GM10266 (cell line): ENCODE measurements around the gene COA1.
"Not testable (repeated sequence)": the region's sequence is repeated elsewhere in the genome, so short reads cannot be mapped to it uniquely, and the experiment has no call there.

Experiments
- DNase-seq: peaks from one replicate; pipeline ENCODE4 v3.0.0; 2012; ENCODE audit errors: extremely low spot score
- TF ChIP-seq, protein P1 (sequence below): IDR thresholded peaks from 2 replicates; pipeline ENCODE4 v1.5.1; 2012; ENCODE audit warnings: mild to moderate bottlenecking, low read depth; ENCODE audit not compliant: control insufficient read depth, insufficient read depth; ENCODE audit errors: missing control alignments

COA1 gene

GRCh38 chr7:43735403-43735801, 6.1 kb upstream of the COA1 start:
- no peak for DNase-seq
- TF ChIP-seq, protein P1, sequence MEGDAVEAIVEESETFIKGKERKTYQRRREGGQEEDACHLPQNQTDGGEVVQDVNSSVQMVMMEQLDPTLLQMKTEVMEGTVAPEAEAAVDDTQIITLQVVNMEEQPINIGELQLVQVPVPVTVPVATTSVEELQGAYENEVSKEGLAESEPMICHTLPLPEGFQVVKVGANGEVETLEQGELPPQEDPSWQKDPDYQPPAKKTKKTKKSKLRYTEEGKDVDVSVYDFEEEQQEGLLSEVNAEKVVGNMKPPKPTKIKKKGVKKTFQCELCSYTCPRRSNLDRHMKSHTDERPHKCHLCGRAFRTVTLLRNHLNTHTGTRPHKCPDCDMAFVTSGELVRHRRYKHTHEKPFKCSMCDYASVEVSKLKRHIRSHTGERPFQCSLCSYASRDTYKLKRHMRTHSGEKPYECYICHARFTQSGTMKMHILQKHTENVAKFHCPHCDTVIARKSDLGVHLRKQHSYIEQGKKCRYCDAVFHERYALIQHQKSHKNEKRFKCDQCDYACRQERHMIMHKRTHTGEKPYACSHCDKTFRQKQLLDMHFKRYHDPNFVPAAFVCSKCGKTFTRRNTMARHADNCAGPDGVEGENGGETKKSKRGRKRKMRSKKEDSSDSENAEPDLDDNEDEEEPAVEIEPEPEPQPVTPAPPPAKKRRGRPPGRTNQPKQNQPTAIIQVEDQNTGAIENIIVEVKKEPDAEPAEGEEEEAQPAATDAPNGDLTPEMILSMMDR, result no peak

DNA sequence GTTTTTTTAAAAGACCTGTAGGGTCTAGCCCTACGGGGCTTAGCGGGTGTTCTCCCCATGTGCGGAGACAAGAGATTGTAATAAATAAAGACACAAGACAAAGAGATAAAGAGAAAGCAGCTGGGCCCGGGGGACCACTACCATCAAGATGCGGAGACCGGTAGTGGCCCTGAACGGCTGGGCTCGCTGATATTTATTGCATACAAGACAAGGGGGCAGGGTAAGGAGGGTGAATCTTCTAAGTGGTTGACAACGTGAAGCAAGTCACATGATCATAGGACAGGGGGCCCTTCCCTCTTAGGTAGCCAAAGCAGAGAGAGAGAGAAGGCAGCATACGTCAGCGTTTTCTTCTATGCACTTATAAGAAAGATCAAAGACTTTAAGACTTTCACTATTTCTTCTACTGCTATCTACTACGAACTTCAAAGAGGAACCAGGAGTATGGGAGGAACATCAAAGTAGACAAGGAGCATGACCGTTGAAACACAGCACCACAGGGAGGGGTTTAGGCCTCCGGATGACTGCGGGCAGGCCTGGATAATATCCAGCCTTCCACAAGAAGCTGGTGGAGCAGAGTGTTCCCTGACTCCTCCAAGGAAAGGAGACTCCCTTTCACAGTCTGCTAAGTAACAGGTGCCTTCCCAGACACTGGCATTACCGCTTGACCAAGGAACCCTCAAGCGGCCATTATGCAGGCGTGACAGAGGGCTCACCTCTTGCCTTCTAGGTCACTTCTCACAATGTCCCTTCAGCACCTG, 5.4 kb upstream of the COA1 start:
- not testable (repeated sequence) for DNase-seq

- not testable (repeated sequence) for DNase-seq
Measured at GRCh38 chr7:43731494-43731893, 2.2 kb upstream of the COA1 start.

DNA sequence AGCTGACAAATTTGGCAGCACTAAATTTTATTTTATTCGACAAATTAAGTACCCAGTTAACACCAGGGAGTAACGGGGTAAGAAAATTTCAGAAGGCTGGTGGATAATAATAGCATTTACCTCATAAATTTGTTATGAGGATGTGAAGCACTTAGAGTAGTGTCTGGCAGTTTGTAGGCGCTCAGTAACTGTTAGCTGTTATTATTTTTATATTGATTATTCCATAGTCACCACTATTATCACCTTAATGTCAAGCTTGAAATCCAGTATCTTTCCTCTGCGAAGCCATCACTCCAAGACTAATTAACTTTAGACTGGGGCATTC, 563 bp upstream of the COA1 start:
- no peak for DNase-seq
- TF ChIP-seq, protein P1, result no peak

- no peak for DNase-seq
- TF ChIP-seq, protein P1, result no peak
Measured at GRCh38 chr7:43727494-43727893, 1.8 kb downstream of the COA1 start.

DNA sequence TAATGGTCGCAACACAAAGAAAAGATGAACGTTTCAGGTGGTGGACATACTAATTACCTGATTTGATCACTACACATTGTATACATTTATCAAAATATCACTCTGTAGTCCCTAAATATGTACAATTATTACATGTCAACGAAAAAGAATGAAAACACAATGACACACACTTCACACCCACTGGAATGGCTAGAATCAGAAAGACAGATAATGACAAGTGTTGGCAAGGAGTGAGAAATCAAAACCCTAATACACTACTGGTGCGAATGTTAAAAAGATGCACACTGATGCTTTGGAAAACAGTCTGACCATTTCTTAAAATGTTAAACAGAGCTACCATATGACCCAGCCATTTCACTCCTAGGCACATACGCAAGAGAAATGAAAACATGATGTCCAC, 2.3 kb downstream of the COA1 start:
- no peak for DNase-seq
- TF ChIP-seq, protein P1, result no peak

DNA sequence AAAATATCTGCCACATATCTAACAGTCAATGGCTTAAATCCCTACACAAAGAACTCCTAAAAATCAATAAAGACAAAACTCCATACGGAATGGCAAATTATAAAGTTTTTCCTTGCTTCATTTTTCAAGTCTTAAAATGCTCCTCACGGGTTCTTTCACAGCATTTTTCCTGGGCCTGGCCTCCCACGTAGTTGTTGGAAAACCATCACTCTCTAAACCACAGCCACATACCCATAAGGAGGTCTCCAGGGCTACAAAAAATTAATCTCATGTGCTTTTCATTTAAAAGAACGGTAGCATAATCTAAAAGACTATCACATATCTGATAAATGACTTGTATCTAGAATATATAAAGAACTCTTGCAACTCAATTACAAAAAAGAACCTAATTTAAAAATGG, 2.9 kb downstream of the COA1 start:
- TF ChIP-seq, protein P1, result no peak
- no peak for DNase-seq

- DNase-seq, result no peak
- TF ChIP-seq, protein P1, result no peak
Measured at GRCh38 chr7:43725251-43725650, 4.1 kb downstream of the COA1 start.

DNA sequence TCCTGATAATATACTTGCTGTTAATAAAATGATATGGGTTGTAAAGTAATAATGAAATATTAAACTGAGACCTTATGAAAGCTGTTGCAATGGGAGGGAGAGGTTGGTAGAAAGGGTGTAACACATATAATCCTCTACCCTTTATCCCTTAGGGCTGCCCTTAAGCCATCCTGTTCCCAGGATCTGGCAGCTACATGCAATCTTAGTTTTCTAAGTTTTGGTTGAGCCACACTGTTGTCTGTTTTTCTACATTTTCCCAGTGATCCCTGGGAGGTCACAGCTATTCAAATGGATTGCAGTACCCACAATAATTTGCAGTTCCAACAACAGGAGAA, 6.3 kb downstream of the COA1 start:
- TF ChIP-seq, protein P1, result no peak
- DNase-seq, result no peak
